Aorta (tissue), 5 donors: ENCODE data around the gene RPL6. TPM values are rescaled to one million over a fixed set of nuclear protein-coding genes. Genes with fewer than 3 reads are reported as not detected.

Experiments used
- ATAC-seq: fragments of 200-7000 bp; cut with Tn5 transposase; one replicate; pipeline ENCODE4 v1.9.1; 2022; ENCODE audit warnings: moderate library complexity; ENCODE audit not compliant: low FRiP score
- DNase-seq, 2 donors: peaks; one replicate each; pipeline ENCODE4 v3.0.0-alpha.2; 2020
- H3K27ac ChIP-seq, 2 donors: one replicate each; pipeline ENCODE4 v1.5.1; 2013; ENCODE audit warnings: low read length in 2 of 2, mild to moderate bottlenecking in 2 of 2, moderate library complexity in 2 of 2, control low read depth in 1 of 2, inconsistent platforms in 1 of 2, low read depth in 1 of 2
- H3K27me3 ChIP-seq, 2 donors: one replicate each; pipeline ENCODE4 v1.6.1; 2013; ENCODE audit warnings: control low read depth in 1 of 2, low read length in 1 of 2, mild to moderate bottlenecking in 1 of 2, moderate library complexity in 1 of 2; ENCODE audit not compliant: insufficient read depth in 2 of 2, control insufficient read depth in 1 of 2
- H3K36me3 ChIP-seq, 2 donors: one replicate each; pipeline ENCODE4 v1.6.1; 2013; ENCODE audit warnings: control low read depth in 1 of 2, low read length in 1 of 2, mild to moderate bottlenecking in 1 of 2; ENCODE audit not compliant: insufficient read depth in 2 of 2, control insufficient read depth in 1 of 2
- H3K4me1 ChIP-seq, 2 donors: one replicate each; pipeline ENCODE4 v1.6.1; 2013; ENCODE audit warnings: low read length in 2 of 2, control low read depth in 1 of 2, mild to moderate bottlenecking in 1 of 2, moderate library complexity in 1 of 2; ENCODE audit not compliant: insufficient read depth in 2 of 2, control insufficient read depth in 1 of 2
- H3K4me3 ChIP-seq, 2 donors: one replicate each; pipeline ENCODE4 v1.5.1; 2013; ENCODE audit warnings: low read length in 2 of 2, control low read depth in 1 of 2, mild to moderate bottlenecking in 1 of 2
- H3K9me3 ChIP-seq: one replicate; pipeline ENCODE4 v1.6.1; 2013; ENCODE audit warnings: mild to moderate bottlenecking, low read length; ENCODE audit not compliant: control insufficient read depth
- WGBS, 2 donors: extraction: QIAGEN DNeasy Blood & Tissue Kit; methylation state at CpG; one replicate each; pipeline ENCODE4 v1.1.7; 2013; 5-methylcytosine and 5-hydroxymethylcytosine counted together
- intact Hi-C, 2 donors: fragments of 100-400 bp; cut with DNase I; formaldehyde crosslinking; loops; one replicate each; pipeline versions ENCODE4 v1.14.2 to v1.15.0; 2022
- polyA plus RNA-seq, 2 donors: library from polyadenylated mRNA; stranded (reverse); fragments of 200-250 nt; gene quantifications; one replicate each; pipeline ENCODE4 v1.2.3, GENCODE V29; 2013
- total RNA-seq, 2 donors: library from RNA; stranded (reverse); fragmentation: NEBNext Ultra II Directional; extraction: Animal tissue kit (Norgen Biotek cat#: 25700); gene quantifications; one replicate each; pipeline ENCODE4 v1.2.1, GENCODE V29; 2021
- donor health status: healthy with polysubstance abuse.
- donor health status: Bipolar disorder and iron deficiency.
- donor health status: DM: no; HTN: no; CAD: no.
- donor health status: DM: no; HTN: no; CAD: no.
- donor health status: DM: yes; HTN: yes; CAD: no.

RPL6 gene
- total and polyA plus RNA-seq, 4 donors, result 802 to 2,876 (median 1,293) TPM

GRCh38 chr12:112357214-112357613, 52.2 kb downstream of the RPL6 start:
- intact Hi-C loops, result no loop called here
- DNase-seq, result no peak
- H3K36me3 ChIP-seq, result peaks cover 0 to 1% of the 10 kb centered on the region in 2 donors
- ATAC-seq, result no peak
- no peaks in the 10 kb centered on the region for H3K9me3 ChIP-seq
- H3K27me3 ChIP-seq, result no peaks in the 10 kb centered on the region
- no peak overlapping the region for H3K27ac ChIP-seq
- no peaks in the 10 kb centered on the region for H3K4me1 ChIP-seq
- no peak overlapping the region for H3K4me3 ChIP-seq
- WGBS, 2 donors, result 63 to 67% methylated on average over 2 of the region's 2 CpGs

Other genes starting within 250 kb of the RPL6 start
- 10 to 100 TPM; 64.4 to 78.5 TPM for gene HECTD4, start 27.2 kb downstream of the RPL6 start, total RNA-seq
- gene HECTD4, start 27.2 kb downstream of the RPL6 start, polyA plus RNA-seq, result 10 to 100 TPM; 16.0 to 24.7 TPM
- 100 to 1,000 TPM; 110 to 176 TPM for gene PTPN11, start 9.3 kb upstream of the RPL6 start, total RNA-seq
- 10 to 100 TPM; 39.5 to 85.9 TPM for gene PTPN11, start 9.3 kb upstream of the RPL6 start, polyA plus RNA-seq